H1 (cell line): ENCODE measurements around the gene PTH1R. TPM values are rescaled to one million over a fixed set of nuclear protein-coding genes. Genes with fewer than 3 reads are reported as not detected.

Source experiments
- CTCF ChIA-PET: fragments of 300-600 bp; sonication (Branson Sonifier 250); formaldehyde crosslinking; loops from one replicate; lab custom pipeline; 2021; ENCODE audit not compliant: partially characterized antibody; lab: Charles Lee
- POLR2A ChIA-PET: fragments of 300-600 bp; sonication (Branson Sonifier 250); formaldehyde crosslinking; loops from one replicate; lab custom pipeline; 2021; ENCODE audit warnings: inconsistent platforms; ENCODE audit not compliant: partially characterized antibody; lab: Charles Lee
- DNase-seq, 2 experiments: peaks; one replicate each; pipeline versions ENCODE4 v3.0.0 to v3.0.0-alpha.2; 2010 to 2022; ENCODE audit warnings: low spot score in 2 of 2, low read depth in 1 of 2, mixed read lengths in 1 of 2
- FAIRE-seq: peaks from 2 replicates; lab custom pipeline; 2011; peaks lifted over from hg19 to GRCh38; lab: Jason Lieb, UNC
- H2AFZ ChIP-seq: 2 replicates; pipeline ENCODE4 v1.8.1; 2012; ENCODE audit warnings: low read length, inconsistent platforms
- H2AK5ac ChIP-seq: 2 replicates; pipeline ENCODE4 v1.6.1; 2013; ENCODE audit warnings: low read depth, low read length
- H2BK120ac ChIP-seq: replicated peaks from 2 replicates; pipeline ENCODE3; 2013; ENCODE audit warnings: low read depth, low read length, inconsistent platforms
- H2BK12ac ChIP-seq: 2 replicates; pipeline ENCODE4 v1.6.1; 2013; ENCODE audit warnings: low read depth, low read length
- H2BK15ac ChIP-seq: 2 replicates; pipeline ENCODE4 v1.6.1; 2013; ENCODE audit warnings: low read length
- H2BK20ac ChIP-seq: 2 replicates; pipeline ENCODE4 v1.6.1; 2013; ENCODE audit warnings: low read length
- H2BK5ac ChIP-seq: 2 replicates; pipeline ENCODE4 v1.6.1; 2013; ENCODE audit warnings: low read depth, low read length
- H3K14ac ChIP-seq: 2 replicates; pipeline ENCODE4 v1.6.1; 2013; ENCODE audit warnings: inconsistent platforms; ENCODE audit not compliant: insufficient read length
- H3K18ac ChIP-seq: 2 replicates; pipeline ENCODE4 v1.6.1; 2013; ENCODE audit warnings: low read length; ENCODE audit errors: extremely low read depth
- H3K23ac ChIP-seq: 2 replicates; pipeline ENCODE4 v1.6.1; 2013; ENCODE audit warnings: inconsistent platforms; ENCODE audit not compliant: insufficient read length
- H3K23me2 ChIP-seq: 2 replicates; pipeline ENCODE4 v1.6.1; 2013; ENCODE audit warnings: low read depth, low read length
- H3K27ac ChIP-seq: 2 replicates; pipeline ENCODE4 v1.6.1; 2011; ENCODE audit warnings: low read depth, low read length, inconsistent platforms
- H3K27me3 ChIP-seq, 4 experiments: replicated peaks in 1 of 4; 1 replicate in 1 of 4; 2 replicates in 3 of 4; pipeline versions ENCODE4 v1.6.1 to v1.8.1; 2011 to 2013; ENCODE audit warnings: low read length in 3 of 4, mild to moderate bottlenecking in 3 of 4, inconsistent platforms in 2 of 4, mixed read lengths in 2 of 4, moderate library complexity in 1 of 4; ENCODE audit not compliant: control insufficient read depth in 3 of 4, insufficient read depth in 3 of 4; ENCODE audit errors: extremely low read depth in 1 of 4
- H3K36me3 ChIP-seq, 4 experiments: 2 replicates each; pipeline versions ENCODE4 v1.6.1 to v1.8.1; 2011 to 2013; ENCODE audit warnings: mild to moderate bottlenecking in 4 of 4, low read length in 3 of 4, moderate library complexity in 2 of 4, control low read depth in 1 of 4, inconsistent platforms in 1 of 4; ENCODE audit not compliant: insufficient read depth in 4 of 4, control insufficient read depth in 2 of 4
- H3K4ac ChIP-seq: replicated peaks from 2 replicates; pipeline ENCODE3; 2013; ENCODE audit warnings: low read length, low read depth, mixed read lengths, inconsistent platforms; ENCODE audit not compliant: insufficient read length
- H3K4me1 ChIP-seq, 4 experiments: replicated peaks in 1 of 4; 1 replicate in 1 of 4; 2 replicates in 3 of 4; pipeline versions ENCODE4 v1.6.1 to v1.8.1; 2011 to 2013; ENCODE audit warnings: low read length in 3 of 4, inconsistent platforms in 2 of 4, mixed read lengths in 1 of 4; ENCODE audit not compliant: insufficient read depth in 4 of 4, control insufficient read depth in 3 of 4
- H3K4me2 ChIP-seq, 2 experiments: 2 replicates each; pipeline versions ENCODE4 v1.6.1 to v1.8.1; 2011 to 2013; ENCODE audit warnings: low read depth in 2 of 2, low read length in 2 of 2, control low read depth in 1 of 2, inconsistent platforms in 1 of 2, mild to moderate bottlenecking in 1 of 2; ENCODE audit not compliant: insufficient read depth in 1 of 2
- H3K4me3 ChIP-seq, 4 experiments: fragments of 200-600, 300-600 bp in 1 of 4; sonication (generic), shearing (Covaris generic), sonication (Bioruptor Twin) in 1 of 4; 2 replicates each; pipeline versions ENCODE4 v1.5.1 to v1.8.1; 2011 to 2016; ENCODE audit warnings: low read length in 4 of 4, low read depth in 3 of 4, control low read depth in 2 of 4, inconsistent platforms in 2 of 4, mild to moderate bottlenecking in 2 of 4, mixed read lengths in 1 of 4, moderate library complexity in 1 of 4; ENCODE audit not compliant: insufficient read depth in 2 of 4; ENCODE audit errors: extremely low read depth in 1 of 4
- H3K56ac ChIP-seq: replicated peaks from 2 replicates; pipeline ENCODE3; 2013; ENCODE audit warnings: low read depth, mild to moderate bottlenecking, mixed read lengths, low read length, inconsistent platforms; ENCODE audit not compliant: insufficient read length
- H3K79me1 ChIP-seq: 2 replicates; pipeline ENCODE4 v1.6.1; 2013; ENCODE audit warnings: low read depth, low read length, control low read depth
- H3K79me2 ChIP-seq, 2 experiments: 2 replicates each; pipeline versions ENCODE4 v1.6.1 to v1.8.1; 2012 to 2013; ENCODE audit warnings: low read length in 2 of 2, mild to moderate bottlenecking in 2 of 2, inconsistent platforms in 1 of 2; ENCODE audit not compliant: insufficient read depth in 2 of 2, control insufficient read depth in 1 of 2
- H3K9ac ChIP-seq, 4 experiments: replicated peaks in 1 of 4; 1 replicate in 1 of 4; 2 replicates in 3 of 4; pipeline versions ENCODE4 v1.6.1 to v1.8.1; 2011 to 2013; ENCODE audit warnings: low read depth in 3 of 4, low read length in 3 of 4, control low read depth in 2 of 4, mild to moderate bottlenecking in 2 of 4, moderate library complexity in 2 of 4, inconsistent platforms in 1 of 4; ENCODE audit errors: extremely low read depth in 1 of 4
- H3K9me3 ChIP-seq, 2 experiments: 2 replicates each; pipeline versions ENCODE4 v1.6.1 to v1.8.1; 2012 to 2013; ENCODE audit warnings: mild to moderate bottlenecking in 2 of 2, moderate library complexity in 2 of 2, control low read depth in 1 of 2, inconsistent platforms in 1 of 2, low read depth in 1 of 2, low read length in 1 of 2, mixed read lengths in 1 of 2; ENCODE audit not compliant: insufficient read depth in 2 of 2
- H4K20me1 ChIP-seq, 2 experiments: replicated peaks in 1 of 2; 2 replicates each; pipeline versions ENCODE3 to v1.8.1; 2011 to 2013; ENCODE audit warnings: inconsistent platforms in 2 of 2, low read length in 2 of 2, mild to moderate bottlenecking in 1 of 2; ENCODE audit not compliant: insufficient read depth in 2 of 2, control insufficient read depth in 1 of 2
- H4K5ac ChIP-seq: 2 replicates; pipeline ENCODE4 v1.6.1; 2013; ENCODE audit warnings: low read length, low read depth, mixed read lengths, inconsistent platforms; ENCODE audit not compliant: insufficient read length
- H4K8ac ChIP-seq: 2 replicates; pipeline ENCODE4 v1.8.0; 2013; ENCODE audit warnings: mild to moderate bottlenecking, moderate library complexity, low read length, inconsistent platforms; ENCODE audit not compliant: insufficient read depth; ENCODE audit errors: extremely low read depth
- H4K91ac ChIP-seq: replicated peaks from 2 replicates; pipeline ENCODE3; 2013; ENCODE audit warnings: low read length, mixed read lengths, inconsistent platforms; ENCODE audit not compliant: insufficient read length
- BACH1 ChIP-seq: IDR thresholded peaks from 2 replicates; pipeline ENCODE4 v1.6.1; 2012; ENCODE audit warnings: low read length, improper control_type of control experiment
- CEBPB ChIP-seq: IDR thresholded peaks from 2 replicates; pipeline ENCODE4 v1.6.1; 2012; ENCODE audit warnings: low read depth, low read length
- CHD1 ChIP-seq: IDR thresholded peaks from 2 replicates; pipeline ENCODE4 v1.6.1; 2012; ENCODE audit warnings: low read depth, low read length, improper control_type of control experiment
- EGR1 ChIP-seq: IDR thresholded peaks from 2 replicates; pipeline ENCODE4 v1.6.1; 2011; ENCODE audit warnings: low read depth, low read length, borderline replicate concordance
- HDAC6 ChIP-seq: IDR thresholded peaks from one replicate; pipeline ENCODE4 v1.7.1; 2012; ENCODE audit warnings: low read depth, mild to moderate bottlenecking, inconsistent platforms, low read length, moderate library complexity
- RBBP5 ChIP-seq: IDR thresholded peaks from 2 replicates; pipeline ENCODE4 v1.7.1; 2012; ENCODE audit warnings: low read depth, mild to moderate bottlenecking, inconsistent platforms, low read length, moderate library complexity, borderline replicate concordance
- SAP30 ChIP-seq: fragments of 300-600 bp; sonication (generic); IDR thresholded peaks from 2 replicates; pipeline ENCODE4 v1.7.1; 2012; ENCODE audit warnings: low read length, moderate library complexity, mild to moderate bottlenecking, inconsistent platforms; ENCODE audit not compliant: insufficient read depth, insufficient replicate concordance
- SIN3A ChIP-seq, 2 experiments: IDR thresholded peaks in 1 of 2; conservative IDR thresholded peaks in 1 of 2; 2 replicates each; pipeline ENCODE4 v1.6.1; 2011 to 2012; ENCODE audit warnings: low read length in 2 of 2, improper control_type of control experiment in 1 of 2, low read depth in 1 of 2, mild to moderate bottlenecking in 1 of 2
- SIRT6 ChIP-seq: IDR thresholded peaks from one replicate; pipeline ENCODE4 v1.7.1; 2012; ENCODE audit warnings: low read length, inconsistent platforms
- TAF1 ChIP-seq: IDR thresholded peaks from 2 replicates; pipeline ENCODE4 v1.6.1; 2011; ENCODE audit warnings: mild to moderate bottlenecking, low read depth, low read length
- TBP ChIP-seq: IDR thresholded peaks from 2 replicates; pipeline ENCODE4 v1.6.1; 2011; ENCODE audit warnings: low read depth, low read length, improper control_type of control experiment
- TCF12 ChIP-seq: IDR thresholded peaks from 2 replicates; pipeline ENCODE4 v1.6.1; 2011; ENCODE audit warnings: low read depth, mild to moderate bottlenecking, low read length
- USF2 ChIP-seq: IDR thresholded peaks from 2 replicates; pipeline ENCODE4 v1.6.1; 2011; ENCODE audit warnings: low read length, improper control_type of control experiment
- WGBS, 2 experiments: shearing (Covaris generic) in 1 of 2; methylation state at CpG; one replicate each; pipeline versions ENCODE4 v1.1.6 to v1.1.7; 2013 to 2015; ENCODE audit warnings: low lambda C conversion rate in 2 of 2, mixed read lengths in 2 of 2, inconsistent platforms in 1 of 2, low coverage in 1 of 2, missing lambda C conversion rate in 1 of 2; ENCODE audit not compliant: insufficient replicate concordance in 2 of 2, insufficient coverage in 1 of 2, insufficient read length in 1 of 2; ENCODE audit errors: extremely low coverage in 1 of 2, missing lambda C conversion rate in 1 of 2; 5-methylcytosine and 5-hydroxymethylcytosine counted together
- polyA plus RNA-seq, 7 experiments: library from polyadenylated mRNA; depleted of rRNA in 3 of 7; stranded (reverse) in 5 of 7; unstranded in 2 of 7; fragments of >200 nt in 5 of 7; fragments of 200-250 nt in 2 of 7; gene quantifications; 1 replicate in 5 of 7; 2 replicates in 1 of 7; 4 replicates in 1 of 7; pipeline versions ENCODE4 v1.2.1 to v1.2.3, GENCODE V29; 2011 to 2013; ENCODE audit warnings: missing spikeins in 2 of 7, mixed read lengths in 2 of 7
- total RNA-seq: library from RNA; stranded (reverse); fragmentation: NEBNext Ultra II Directional; extraction: Animal tissue kit (Norgen Biotek cat#: 25700); gene quantifications from 2 replicates; pipeline ENCODE4 v1.2.1, GENCODE V29; 2021

The PTH1R gene
- total and polyA plus RNA-seq, 2 of the 8 experiments (the other 6 are each of a cell fraction or from before 2014, with no cell fraction given) = 0.57 to 1.5 TPM

- Histone ChIP-seq H3K79me2 (no peaks in the 10 kb centered on the region), H3K56ac (no peak overlapping the region), H3K23me2 (no peaks in the 10 kb centered on the region), H3K23ac (no peak overlapping the region), H3K4me3 (no peak overlapping the region), H4K20me1 (no peaks in the 10 kb centered on the region), H4K91ac (no peak overlapping the region), H2BK120ac (no peak overlapping the region), H3K27ac (no peak overlapping the region), H2AK5ac (no peak overlapping the region), H4K8ac (no peak overlapping the region; the same call in 1 of the 2 replicates), H4K5ac (no peak overlapping the region), H3K27me3 (peaks cover 0 to 6% (median under 1%) of the 10 kb centered on the region in 4 experiments; a peak in 3 of 7 replicates), H2AFZ (no peak overlapping the region), H2BK15ac (no peak overlapping the region), H2BK12ac (no peak overlapping the region), H3K79me1 (no peaks in the 10 kb centered on the region), H3K9me3 (no peaks in the 10 kb centered on the region), H3K18ac (no peak overlapping the region), H3K4me1 (no peaks in the 10 kb centered on the region; a peak in 2 of 7 replicates), H3K4me2 (no peak overlapping the region), H2BK5ac (no peak overlapping the region; the same call in 1 of the 2 replicates), H3K4ac (no peak overlapping the region), H3K36me3 (no peaks in the 10 kb centered on the region), H3K14ac (no peak overlapping the region), H3K9ac (no peak overlapping the region), H2BK20ac (no peak overlapping the region)
- FAIRE-seq = no peak
- ChIA-PET POLR2A (no interaction called here), CTCF (interaction anchor here (1.1 to 4.4 kb wide), 12 partner anchors 15 to 201 kb away, joined by 3 to 88 read pairs (median 13); partner anchors contain the start of gene ALS2CL)
- DNase-seq = no peak
- WGBS, 2 experiments = 91% methylated on average over 12 of the region's 12 CpGs; no CpG with 5 or more reads in 1 of the 2 experiments
- TF ChIP-seq CHD1 = no peak
- TF ChIP-seq SAP30 = no peak
- TF ChIP-seq SIN3A (conservative IDR thresholded peaks at IDR 0.05 in 1 of 2, IDR thresholded peaks at IDR 0.05 in 1 of 2; ENCODE audit: low read depth in 1 of 2, low read length in 2 of 2) = no peak
- no peak for TF ChIP-seq EGR1
- no peak for TF ChIP-seq RBBP5
- no peak for TF ChIP-seq USF2
- no peak for TF ChIP-seq TBP
- no peak for TF ChIP-seq TCF12
- TF ChIP-seq CEBPB = no peak
- TF ChIP-seq TAF1 = no peak
- TF ChIP-seq HDAC6 = no peak
- no peak for TF ChIP-seq BACH1
- no peak for TF ChIP-seq SIRT6
These were observed 12.5 kb upstream of the PTH1R start for GRCh38 chr3:46865031-46865507.
